IPS-11a (cell line): ENCODE data around the gene GOLGA1.
"Not testable (repeated sequence)": the region's sequence is repeated elsewhere in the genome, so short reads cannot be mapped to it uniquely, and the experiment has no call there.

Experiments
- H3K4me3 ChIP-seq: one replicate; pipeline ENCODE4 v1.5.1; 2013; ENCODE audit warnings: low read depth, low read length, control low read depth

The GOLGA1 gene

GRCh38 chr9:124940521-124940893 lies 376 bp downstream of the GOLGA1 start:
- peak overlapping the region; percentile 94 for H3K4me3 ChIP-seq

- H3K4me3 ChIP-seq = peak overlapping the region; percentile 94
Measured at GRCh38 chr9:124939944-124940343, 939 bp downstream of the GOLGA1 start.

GRCh38 chr9:124934290-124934689 lies 6.6 kb downstream of the GOLGA1 start:
- H3K4me3 ChIP-seq = no peak overlapping the region

- no peak overlapping the region for H3K4me3 ChIP-seq
Measured at GRCh38 chr9:124932333-124932732, 8.6 kb downstream of the GOLGA1 start.

DNA sequence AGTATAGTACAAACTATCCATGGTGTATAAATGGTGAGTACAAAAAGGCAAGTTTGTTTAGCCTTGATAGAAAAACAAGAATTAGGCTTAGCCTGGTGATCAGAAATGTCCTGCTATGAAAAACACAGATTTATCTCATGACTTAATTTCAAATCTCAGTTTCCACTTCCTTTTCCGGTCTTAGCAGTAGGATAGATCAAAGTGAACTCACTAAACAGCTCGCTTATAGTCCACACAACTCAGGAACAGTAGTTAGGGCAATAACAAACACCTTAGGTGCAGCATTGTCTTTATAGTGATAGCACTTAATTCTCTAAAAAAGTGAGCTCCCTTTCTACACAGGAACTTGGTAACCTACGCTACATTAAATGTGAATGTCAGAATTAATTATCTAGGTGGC lies 11.4 kb downstream of the GOLGA1 start:
- H3K4me3 ChIP-seq = no peak overlapping the region

- H3K4me3 ChIP-seq = no peak overlapping the region
Measured at GRCh38 chr9:124928116-124928515, 12.8 kb downstream of the GOLGA1 start.

DNA sequence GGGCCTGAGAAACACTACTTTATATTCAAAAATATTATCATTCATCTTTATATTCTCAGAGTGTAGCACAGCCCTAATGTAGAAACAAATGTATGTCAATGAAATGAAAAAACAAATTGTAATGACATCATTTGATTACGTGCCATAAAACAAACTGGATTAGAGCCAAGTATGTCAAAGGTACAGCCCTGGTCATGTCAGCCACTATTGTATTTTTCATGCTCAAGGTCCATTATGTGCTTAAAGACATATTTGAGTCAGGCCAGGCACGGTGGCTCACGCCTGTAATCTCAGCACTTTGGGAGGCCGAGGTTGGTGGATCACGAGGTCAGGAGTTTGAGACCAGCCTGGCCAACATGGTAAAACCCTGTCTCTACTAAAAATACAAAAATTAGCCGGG lies 20.5 kb downstream of the GOLGA1 start:
- not testable (repeated sequence) for H3K4me3 ChIP-seq

DNA sequence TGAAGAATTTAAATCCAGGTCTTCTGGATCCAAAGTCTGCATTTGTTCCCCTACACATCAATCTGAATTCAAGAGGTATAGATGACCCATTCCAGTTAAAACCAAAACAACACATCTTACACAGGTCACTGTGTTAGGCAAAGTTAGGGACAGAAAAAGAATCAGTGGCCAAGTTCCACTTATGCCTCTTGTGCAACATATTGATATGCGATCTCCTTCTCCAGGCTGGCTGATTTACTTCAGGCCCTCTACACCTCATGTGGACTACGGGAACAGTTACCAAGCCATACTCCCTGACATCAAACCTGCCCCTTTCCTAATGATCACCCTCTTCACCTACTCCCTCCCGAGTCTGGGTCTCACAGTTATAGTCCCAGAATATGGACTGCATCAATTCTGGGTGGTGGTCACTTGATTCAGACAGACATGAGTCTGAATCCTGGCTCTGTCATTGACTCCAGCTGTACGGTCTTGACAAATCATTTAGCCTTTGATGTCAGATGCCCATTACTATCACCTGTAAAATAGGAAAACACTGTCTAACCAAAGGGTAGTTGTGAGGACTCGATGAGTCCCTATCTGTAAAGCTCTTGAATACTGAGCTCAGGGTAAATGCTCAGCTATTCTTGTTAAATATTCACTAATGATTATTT lies 26.0 kb downstream of the GOLGA1 start:
- no peak overlapping the region for H3K4me3 ChIP-seq

DNA sequence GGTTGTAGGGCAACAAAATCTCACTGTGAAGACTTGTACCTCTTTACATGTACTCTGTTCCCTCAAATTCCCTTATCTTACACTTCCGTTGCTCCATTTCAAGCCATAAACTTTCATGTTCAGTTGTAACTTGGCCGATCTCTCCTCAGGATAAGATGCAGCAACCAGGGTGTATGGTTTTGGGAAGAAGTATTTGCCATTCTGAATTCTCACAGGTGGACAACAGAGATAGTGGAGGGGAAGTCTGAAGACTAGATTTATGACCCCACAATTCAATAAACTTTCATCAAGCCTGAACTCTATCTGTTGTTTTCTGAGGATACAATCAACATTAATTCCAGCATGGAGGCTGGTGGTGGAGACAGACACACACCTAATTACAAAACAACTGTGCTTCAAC lies 27.5 kb downstream of the GOLGA1 start:
- no peak overlapping the region for H3K4me3 ChIP-seq

DNA sequence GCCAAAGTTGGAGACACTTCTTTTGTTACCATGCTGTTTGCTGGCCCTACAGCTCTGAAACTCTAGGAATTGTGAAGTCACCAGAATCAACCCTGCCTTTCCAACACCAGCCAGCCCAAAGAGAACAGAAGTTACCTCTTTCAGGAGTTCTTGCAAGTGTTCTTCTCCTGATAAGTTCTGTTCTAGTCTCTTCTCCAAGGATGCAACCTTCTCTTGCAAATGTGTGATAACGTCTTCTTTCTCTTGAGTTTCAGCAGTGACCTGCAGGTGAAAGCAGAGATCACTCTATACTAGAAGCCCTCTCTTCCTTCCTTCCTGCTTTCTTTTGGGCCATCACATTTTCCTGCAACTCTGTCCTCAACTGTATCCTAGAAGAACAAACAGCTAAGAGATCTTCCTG lies 29.1 kb downstream of the GOLGA1 start:
- H3K4me3 ChIP-seq = no peak overlapping the region

- H3K4me3 ChIP-seq = no peak overlapping the region
Measured at GRCh38 chr9:124908098-124908497, 32.8 kb downstream of the GOLGA1 start.

DNA sequence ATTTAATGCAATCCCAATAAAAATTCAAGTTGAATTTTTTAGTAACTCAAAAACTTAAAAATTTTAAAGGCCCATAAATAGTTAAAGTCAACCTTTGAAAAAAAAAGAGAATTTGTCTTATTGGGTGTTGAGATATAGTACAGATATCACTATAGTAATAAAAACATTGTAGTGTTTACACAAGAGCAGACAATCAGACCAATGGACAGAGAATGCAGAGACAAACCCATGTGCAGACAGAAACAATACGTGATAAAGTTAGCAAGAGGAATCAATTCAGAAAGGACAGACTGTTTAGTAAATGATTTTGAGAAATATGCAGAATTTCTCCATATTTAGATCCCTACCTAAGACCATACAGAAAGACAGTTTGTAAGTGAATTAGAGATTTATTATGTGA lies 33.9 kb downstream of the GOLGA1 start:
- H3K4me3 ChIP-seq = no peak overlapping the region

- H3K4me3 ChIP-seq = no peak overlapping the region
Measured at GRCh38 chr9:124899845-124900244, 41.0 kb downstream of the GOLGA1 start.

- H3K4me3 ChIP-seq = no peak overlapping the region
Measured at GRCh38 chr9:124897570-124898460, 43.1 kb downstream of the GOLGA1 start.

- no peak overlapping the region for H3K4me3 ChIP-seq
Measured at GRCh38 chr9:124894741-124895170, 46.1 kb downstream of the GOLGA1 start.

GRCh38 chr9:124894035-124894740 lies 46.7 kb downstream of the GOLGA1 start:
- H3K4me3 ChIP-seq = no peak overlapping the region

GRCh38 chr9:124890179-124890578 lies 50.7 kb downstream of the GOLGA1 start:
- no peak overlapping the region for H3K4me3 ChIP-seq

GRCh38 chr9:124889006-124889405 lies 51.9 kb downstream of the GOLGA1 start:
- no peak overlapping the region for H3K4me3 ChIP-seq

- no peak overlapping the region for H3K4me3 ChIP-seq
Measured at GRCh38 chr9:124887832-124888231, 53.1 kb downstream of the GOLGA1 start.

GRCh38 chr9:124886866-124887492 lies 53.9 kb downstream of the GOLGA1 start:
- no peak overlapping the region for H3K4me3 ChIP-seq

DNA sequence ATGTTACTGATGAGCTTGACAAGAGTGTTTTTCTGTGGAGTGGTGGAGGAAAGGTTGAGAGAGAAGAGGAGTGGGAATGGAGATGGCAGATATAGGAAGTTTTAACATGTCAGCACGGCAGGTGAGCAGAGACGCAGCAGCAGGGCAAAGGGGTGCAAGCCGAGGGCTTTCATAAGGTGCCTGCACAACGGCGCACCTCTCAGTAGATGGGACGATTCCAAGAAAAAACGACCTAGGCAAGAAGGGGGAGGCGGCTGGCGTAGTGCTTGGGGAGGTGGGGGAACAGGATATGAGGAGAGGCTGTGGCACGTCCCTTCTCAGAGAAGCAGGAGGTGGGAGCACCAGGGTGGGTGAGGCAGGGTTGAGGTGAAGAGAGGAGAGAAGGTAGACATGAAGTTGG lies 54.4 kb downstream of the GOLGA1 start:
- H3K4me3 ChIP-seq = no peak overlapping the region
